22Rv1 (cell line): Measurements from ENCODE around the gene RAN.
A peak's percentile ranks its signal among the peaks of the same experiment; 100 is the strongest.
"Not testable (repeated sequence)": the region's sequence is repeated elsewhere in the genome, so short reads cannot be mapped to it uniquely, and the experiment has no call there.

Experiments
- H3K27ac ChIP-seq: fragments of 450-650 bp; 2 replicates; pipeline ENCODE4 v1.5.1; 2017
- ZFX ChIP-seq: fragments of 450-650 bp; IDR thresholded peaks from 2 replicates; pipeline ENCODE4 v1.6.1; 2017; ENCODE audit warnings: antibody characterized with exemption, borderline replicate concordance
- TF ChIP-seq, protein P1 (sequence below): fragments of 450-650 bp; IDR thresholded peaks from 2 replicates; pipeline ENCODE4 v1.5.1; 2017; ENCODE audit warnings: mild to moderate bottlenecking

The RAN gene

DNA sequence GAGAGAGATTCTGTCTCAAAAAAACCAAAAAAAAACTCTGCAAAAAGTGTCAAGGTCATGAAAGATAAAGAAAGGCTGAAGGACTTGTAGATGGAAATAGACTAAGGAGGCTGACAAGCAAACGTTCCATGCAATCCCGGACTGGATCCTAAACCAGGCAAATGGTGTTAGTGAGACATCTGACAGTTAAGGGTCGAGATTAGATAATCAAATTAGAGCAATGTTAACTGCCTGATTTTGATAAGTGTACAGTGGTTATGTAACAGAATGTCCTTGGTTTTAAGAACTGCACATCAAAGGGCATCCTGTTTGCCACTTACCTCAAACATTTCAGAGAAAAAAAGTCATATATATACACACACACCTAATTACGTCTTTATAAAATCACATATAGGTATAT lies 3.5 kb upstream of the RAN start:
- TF ChIP-seq, protein P1, sequence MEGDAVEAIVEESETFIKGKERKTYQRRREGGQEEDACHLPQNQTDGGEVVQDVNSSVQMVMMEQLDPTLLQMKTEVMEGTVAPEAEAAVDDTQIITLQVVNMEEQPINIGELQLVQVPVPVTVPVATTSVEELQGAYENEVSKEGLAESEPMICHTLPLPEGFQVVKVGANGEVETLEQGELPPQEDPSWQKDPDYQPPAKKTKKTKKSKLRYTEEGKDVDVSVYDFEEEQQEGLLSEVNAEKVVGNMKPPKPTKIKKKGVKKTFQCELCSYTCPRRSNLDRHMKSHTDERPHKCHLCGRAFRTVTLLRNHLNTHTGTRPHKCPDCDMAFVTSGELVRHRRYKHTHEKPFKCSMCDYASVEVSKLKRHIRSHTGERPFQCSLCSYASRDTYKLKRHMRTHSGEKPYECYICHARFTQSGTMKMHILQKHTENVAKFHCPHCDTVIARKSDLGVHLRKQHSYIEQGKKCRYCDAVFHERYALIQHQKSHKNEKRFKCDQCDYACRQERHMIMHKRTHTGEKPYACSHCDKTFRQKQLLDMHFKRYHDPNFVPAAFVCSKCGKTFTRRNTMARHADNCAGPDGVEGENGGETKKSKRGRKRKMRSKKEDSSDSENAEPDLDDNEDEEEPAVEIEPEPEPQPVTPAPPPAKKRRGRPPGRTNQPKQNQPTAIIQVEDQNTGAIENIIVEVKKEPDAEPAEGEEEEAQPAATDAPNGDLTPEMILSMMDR = no peak
- no peak for TF ChIP-seq ZFX
- H3K27ac ChIP-seq = no peak overlapping the region

DNA sequence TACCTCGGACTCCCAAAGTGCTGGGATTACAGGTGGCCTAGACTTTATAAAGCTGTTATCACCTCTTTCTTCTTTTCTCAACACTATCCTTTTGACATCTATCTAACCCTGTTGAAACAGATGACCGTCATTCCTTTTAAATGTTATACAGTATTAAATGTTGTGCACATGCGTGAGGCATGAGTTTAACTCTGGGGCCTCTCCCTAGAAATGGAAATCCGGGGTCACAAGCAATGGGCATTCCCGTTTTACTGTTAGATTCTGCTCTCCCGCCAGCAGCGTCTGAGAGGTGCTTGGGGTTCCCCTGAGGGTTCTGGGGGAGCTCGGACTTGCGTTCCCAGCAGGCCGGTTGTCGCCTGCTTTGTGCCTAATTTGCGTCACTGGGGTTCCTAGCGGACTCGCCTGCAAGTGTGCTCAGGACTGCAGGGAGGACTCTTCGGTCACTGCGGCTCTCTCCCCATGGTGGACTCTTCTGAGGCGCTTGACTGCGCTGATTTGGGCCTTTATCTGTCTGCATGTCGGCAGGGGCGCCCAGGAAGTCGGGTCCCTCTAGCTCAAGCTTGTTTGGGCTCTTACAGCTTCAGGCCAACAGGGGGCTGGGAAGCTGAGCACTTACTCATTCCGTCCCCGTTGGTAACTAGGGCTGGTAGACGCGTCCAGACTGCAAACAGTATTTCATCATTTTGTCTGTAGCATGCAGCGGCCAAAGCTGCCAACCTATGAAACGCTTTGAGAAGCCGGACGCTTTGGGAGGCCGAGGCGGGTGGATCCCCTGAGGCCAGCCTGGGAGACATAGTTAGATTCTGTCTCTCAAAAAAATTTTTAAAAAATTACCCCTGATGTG lies 1.2 kb upstream of the RAN start:
- TF ChIP-seq ZFX = no peak
- TF ChIP-seq, protein P1 = peak; percentile 11; the same call in 1 of the 2 replicates
- H3K27ac ChIP-seq = peak overlapping the region; percentile 81

DNA sequence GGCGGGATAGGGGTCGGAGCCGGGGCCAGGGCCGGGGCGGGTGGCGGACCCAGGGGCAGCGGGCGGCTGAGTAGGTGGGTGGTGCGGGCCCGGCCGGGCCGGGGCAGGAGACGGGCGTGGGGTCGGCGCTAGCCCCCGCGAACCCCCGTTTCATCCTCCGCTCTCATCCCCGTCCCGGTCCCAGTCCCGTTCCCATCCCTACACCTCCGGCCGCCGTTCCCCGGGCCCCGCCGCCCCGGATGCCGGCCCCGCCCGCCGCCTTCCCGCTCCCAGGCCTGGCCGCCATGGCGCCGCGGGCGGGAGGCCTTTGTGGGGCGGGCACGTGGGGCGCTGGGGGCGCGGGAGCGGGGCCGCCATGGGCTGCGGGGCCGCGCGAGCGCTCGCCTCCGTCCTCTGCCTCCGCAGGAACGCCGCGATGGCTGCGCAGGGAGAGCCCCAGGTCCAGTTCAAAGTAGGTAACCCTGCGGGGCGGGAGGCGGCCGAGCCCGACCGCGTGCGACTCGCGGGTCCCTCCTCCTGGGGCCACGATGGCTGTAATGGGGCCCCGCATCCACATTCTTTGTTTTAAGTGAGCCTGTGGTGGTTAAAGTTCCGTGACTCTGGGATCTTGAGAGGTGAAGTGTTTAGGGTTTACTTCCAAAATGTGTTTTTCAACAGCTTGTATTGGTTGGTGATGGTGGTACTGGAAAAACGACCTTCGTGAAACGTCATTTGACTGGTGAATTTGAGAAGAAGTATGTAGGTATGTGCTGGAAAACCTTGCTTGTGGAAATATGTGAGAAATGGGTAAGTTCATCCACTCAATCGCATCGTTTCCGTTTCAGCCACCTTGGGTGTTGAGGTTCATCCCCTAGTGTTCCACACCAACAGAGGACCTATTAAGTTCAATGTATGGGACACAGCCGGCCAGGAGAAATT lies 572 bp downstream of the RAN start:
- TF ChIP-seq, protein P1 = no peak
- TF ChIP-seq ZFX = no peak
- H3K27ac ChIP-seq = peak overlapping the region; percentile 81

GRCh38 chr12:130873106-130873795 lies 1.4 kb downstream of the RAN start:
- no peak for TF ChIP-seq ZFX
- peak overlapping the region; percentile 81 for H3K27ac ChIP-seq

GRCh38 chr12:130873825-130874224 lies 2.0 kb downstream of the RAN start:
- peak overlapping the region; percentile 81; the same call in 1 of the 2 replicates for H3K27ac ChIP-seq

DNA sequence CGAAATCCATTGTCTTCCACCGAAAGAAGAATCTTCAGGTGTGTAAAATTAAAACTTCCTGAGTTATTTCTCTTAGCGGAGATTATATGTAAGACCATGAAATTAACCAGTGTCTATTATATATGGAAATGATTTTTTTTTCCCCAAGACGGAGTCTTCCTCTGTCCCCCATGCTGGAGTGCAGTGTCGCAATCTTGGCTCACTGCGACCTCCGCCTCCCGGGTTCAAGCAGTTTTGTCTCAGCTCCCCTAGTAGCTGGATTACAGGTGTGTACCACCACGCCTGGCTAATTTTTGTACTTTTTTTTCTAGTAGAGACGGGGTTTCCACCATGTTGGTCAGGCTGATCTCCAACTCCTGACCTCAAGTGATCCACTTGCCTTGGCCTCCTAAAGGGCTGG lies 2.8 kb downstream of the RAN start:
- H3K27ac ChIP-seq = no peak overlapping the region
- no peak for TF ChIP-seq ZFX
- TF ChIP-seq, protein P1 = no peak

More at GRCh38 chr12:130873825-130874224, 2.0 kb downstream of the RAN start:
- no peak for TF ChIP-seq ZFX
- TF ChIP-seq, protein P1 = no peak

GRCh38 chr12:130875193-130875592 lies 3.3 kb downstream of the RAN start:
- TF ChIP-seq, protein P1 = no peak
- no peak for TF ChIP-seq ZFX
- no peak overlapping the region for H3K27ac ChIP-seq

DNA sequence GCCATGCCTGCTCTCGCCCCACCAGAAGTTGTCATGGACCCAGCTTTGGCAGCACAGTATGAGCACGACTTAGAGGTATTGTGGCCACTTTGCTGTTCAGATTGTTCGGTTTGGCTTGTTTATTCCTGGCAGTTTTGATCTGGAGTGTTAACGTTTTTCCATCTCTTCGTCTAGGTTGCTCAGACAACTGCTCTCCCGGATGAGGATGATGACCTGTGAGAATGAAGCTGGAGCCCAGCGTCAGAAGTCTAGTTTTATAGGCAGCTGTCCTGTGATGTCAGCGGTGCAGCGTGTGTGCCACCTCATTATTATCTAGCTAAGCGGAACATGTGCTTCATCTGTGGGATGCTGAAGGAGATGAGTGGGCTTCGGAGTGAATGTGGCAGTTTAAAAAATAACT lies 3.8 kb downstream of the RAN start:
- H3K27ac ChIP-seq = not testable (repeated sequence)
